GF-D8 (cell line): ENCODE results near the gene LRFN3.
"Not testable (repeated sequence)": the region's sequence is repeated elsewhere in the genome, so short reads cannot be mapped to it uniquely, and the experiment has no call there.

ENCODE experiments used
- DNase-seq: peaks from one replicate; lab custom pipeline; 2025; lab: John Stamatoyannopoulos, UW

Gene LRFN3

GRCh38 chr19:35907377-35907745, 28.8 kb upstream of the LRFN3 start:
- no peak for DNase-seq

GRCh38 chr19:35908010-35908441, 28.1 kb upstream of the LRFN3 start, which contains the start of gene TYROBP:
TYROBP (minus strand) TSS chr19:35908295; CDS start chr19:35908228, 67 bp downstream.
- peak; percentile 23 for DNase-seq

GRCh38 chr19:35908973-35909683, 27.0 kb upstream of the LRFN3 start:
- peak; percentile 98 for DNase-seq

GRCh38 chr19:35909684-35910035, 26.5 kb upstream of the LRFN3 start:
- DNase-seq: no peak

- DNase-seq: not testable (repeated sequence)
Observed at GRCh38 chr19:35910355-35910754, 25.8 kb upstream of the LRFN3 start.

GRCh38 chr19:35911173-35911572, 25.0 kb upstream of the LRFN3 start:
- peak; percentile 14 for DNase-seq

- no peak for DNase-seq
Observed at GRCh38 chr19:35911790-35912189, 24.4 kb upstream of the LRFN3 start.

- DNase-seq: no peak
Observed at GRCh38 chr19:35913589-35913988, 22.6 kb upstream of the LRFN3 start.

GRCh38 chr19:35915443-35915842, 20.7 kb upstream of the LRFN3 start:
- DNase-seq: no peak

GRCh38 chr19:35919306-35919705, 16.9 kb upstream of the LRFN3 start:
- no peak for DNase-seq

- no peak for DNase-seq
Observed at GRCh38 chr19:35921012-35921411, 15.2 kb upstream of the LRFN3 start.

- DNase-seq: no peak
Observed at GRCh38 chr19:35925501-35925900, 10.7 kb upstream of the LRFN3 start.

- DNase-seq: no peak
Observed at GRCh38 chr19:35928507-35928906, 7.7 kb upstream of the LRFN3 start.

- DNase-seq: peak; percentile 18
Observed at GRCh38 chr19:35929876-35930275, 6.3 kb upstream of the LRFN3 start.

GRCh38 chr19:35931161-35931873, 4.9 kb upstream of the LRFN3 start:
- peak; percentile 98 for DNase-seq

- DNase-seq: no peak
Observed at GRCh38 chr19:35931874-35932202, 4.3 kb upstream of the LRFN3 start.

GRCh38 chr19:35932291-35932936, 3.8 kb upstream of the LRFN3 start:
- no peak for DNase-seq

- no peak for DNase-seq
Observed at GRCh38 chr19:35936738-35937268, 629 bp downstream of the LRFN3 start.

- no peak for DNase-seq
Observed at GRCh38 chr19:35937345-35938281, 1.4 kb downstream of the LRFN3 start.

GRCh38 chr19:35938282-35939224, 2.4 kb downstream of the LRFN3 start:
- DNase-seq: no peak
